ENCODE results near the gene TARS2. TPM values are rescaled to one million over a fixed set of nuclear protein-coding genes. Genes with fewer than 3 reads are reported as not detected.

TARS2 gene, protein sequence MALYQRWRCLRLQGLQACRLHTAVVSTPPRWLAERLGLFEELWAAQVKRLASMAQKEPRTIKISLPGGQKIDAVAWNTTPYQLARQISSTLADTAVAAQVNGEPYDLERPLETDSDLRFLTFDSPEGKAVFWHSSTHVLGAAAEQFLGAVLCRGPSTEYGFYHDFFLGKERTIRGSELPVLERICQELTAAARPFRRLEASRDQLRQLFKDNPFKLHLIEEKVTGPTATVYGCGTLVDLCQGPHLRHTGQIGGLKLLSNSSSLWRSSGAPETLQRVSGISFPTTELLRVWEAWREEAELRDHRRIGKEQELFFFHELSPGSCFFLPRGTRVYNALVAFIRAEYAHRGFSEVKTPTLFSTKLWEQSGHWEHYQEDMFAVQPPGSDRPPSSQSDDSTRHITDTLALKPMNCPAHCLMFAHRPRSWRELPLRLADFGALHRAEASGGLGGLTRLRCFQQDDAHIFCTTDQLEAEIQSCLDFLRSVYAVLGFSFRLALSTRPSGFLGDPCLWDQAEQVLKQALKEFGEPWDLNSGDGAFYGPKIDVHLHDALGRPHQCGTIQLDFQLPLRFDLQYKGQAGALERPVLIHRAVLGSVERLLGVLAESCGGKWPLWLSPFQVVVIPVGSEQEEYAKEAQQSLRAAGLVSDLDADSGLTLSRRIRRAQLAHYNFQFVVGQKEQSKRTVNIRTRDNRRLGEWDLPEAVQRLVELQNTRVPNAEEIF
- total RNA-seq (2014; rRNA removed; shearing (Covaris generic)), result 29.4 and 42.0 TPM in 2 replicates
- 55.3 and 62.5 TPM in 2 replicates for total RNA-seq (2022)
- percentile 68 among the genes with signal in this experiment for Bru-seq, nascent RNA
- BruChase-seq, experiment 1, labeled RNA remaining after a 6-hour chase, result percentile 71 among the genes with signal in this experiment
- percentile 70 among the genes with signal in this experiment for BruChase-seq, experiment 2, labeled RNA remaining after a 2-hour chase
- long read RNA-seq, transcript TARS2-204 (18 exons, 2,729 nt), result major isoform, 90 of 157 reads
- long read RNA-seq, transcript TARS2-214 (16 exons, 2,162 nt), result minor isoform, 20 of 157 reads
- long read RNA-seq, partial matches to known transcripts, result 11 of 157 reads
- long read RNA-seq, other reads (novel, unspliced or antisense), result 35 of 157 reads

DNA sequence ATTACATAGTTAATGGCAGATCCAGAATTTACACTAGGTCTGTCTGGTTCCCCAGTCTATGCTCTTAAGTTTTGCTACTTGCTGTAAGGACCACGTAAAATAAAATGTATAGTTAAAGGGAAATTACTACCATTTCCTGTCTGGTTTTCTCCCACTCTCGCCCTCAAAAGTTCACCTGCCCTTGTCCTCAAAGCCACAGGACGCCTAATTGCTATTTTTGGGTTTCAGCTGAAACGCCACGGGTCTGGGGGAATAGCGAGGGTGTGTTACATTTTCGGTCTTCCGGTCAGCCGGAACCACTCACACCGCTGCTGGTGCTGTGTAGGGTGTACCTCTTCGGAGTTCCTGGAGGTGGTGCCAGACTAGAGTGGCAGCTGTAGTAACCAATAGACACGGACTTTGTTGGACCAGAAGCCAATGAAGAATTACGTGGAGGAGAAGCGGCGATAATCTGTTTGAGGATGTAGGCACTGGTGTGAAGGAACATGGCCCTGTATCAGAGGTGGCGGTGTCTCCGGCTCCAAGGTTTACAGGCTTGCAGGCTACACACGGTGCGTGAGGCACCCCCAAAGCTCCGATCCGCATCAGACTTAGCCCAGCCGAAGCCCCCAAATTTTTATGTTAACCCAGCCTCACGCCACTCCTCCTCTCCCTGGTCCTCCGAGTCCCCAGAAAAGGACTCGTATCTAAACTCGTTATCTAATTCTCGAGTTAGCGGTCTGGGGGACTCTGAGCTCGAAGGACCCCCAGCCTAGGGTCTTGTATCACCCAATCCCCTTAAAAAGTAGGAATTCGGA is at the start of gene TARS2:
Gene TARS2, plus strand, starts transcription at position 454 of the 797 bp plus-strand sequence. Its CDS starts 32 bp downstream, at position 486.
- Histone ChIP-seq H2AFZ (ENCODE audit: low read length) (peak within 1 kb of the TSS; percentile 81), H3K9me2 (ENCODE audit: insufficient read depth, low read length) (no peaks in the 10 kb centered on the region), H3K9me3 (ENCODE audit: low read length) (no peaks in the 10 kb centered on the region), H4K20me1 (ENCODE audit: insufficient read depth, low read length) (no peaks in the 10 kb centered on the region), H3K36me3 (ENCODE audit: insufficient read depth, low read length) (peaks cover 29% of the 10 kb centered on the region), H3K79me2 (ENCODE audit: insufficient read depth, low read depth, low read length) (peaks cover 18% of the 10 kb centered on the region; the same call in 1 of the 2 replicates), H3K27ac (ENCODE audit: low read depth, low read length, poor library complexity, severe bottlenecking) (peak within 1 kb of the TSS; percentile 50), H3K4me3 (ENCODE audit: low read depth, low read length, poor library complexity, severe bottlenecking) (peak within 1 kb of the TSS; percentile 89), H3K4me2 (ENCODE audit: low read length) (peak within 1 kb of the TSS; percentile 97), H3K4me1 (ENCODE audit: insufficient read depth, low read length, poor library complexity, severe bottlenecking) (peaks cover 18% of the 10 kb centered on the region)
- BruUV-seq (replicated peaks), result no TSS peak
- ChIA-PET CTCF (ENCODE audit: unreplicated experiment) (no interaction called here), POLR2A (interaction anchor here (0.5 to 1.8 kb wide), 4 partner anchors 29 to 125 kb away, joined by 3 to 8 read pairs (median 4); partner anchors contain the start of gene FALEC)
- intact Hi-C loops (cut with micrococcal nuclease; ENCODE audit: unreplicated experiment), result loop anchor here (10.0 kb wide), 1 partner anchor 138 kb away; the partner anchor contains the start of gene ENSA
- TF ChIP-seq, protein P1, sequence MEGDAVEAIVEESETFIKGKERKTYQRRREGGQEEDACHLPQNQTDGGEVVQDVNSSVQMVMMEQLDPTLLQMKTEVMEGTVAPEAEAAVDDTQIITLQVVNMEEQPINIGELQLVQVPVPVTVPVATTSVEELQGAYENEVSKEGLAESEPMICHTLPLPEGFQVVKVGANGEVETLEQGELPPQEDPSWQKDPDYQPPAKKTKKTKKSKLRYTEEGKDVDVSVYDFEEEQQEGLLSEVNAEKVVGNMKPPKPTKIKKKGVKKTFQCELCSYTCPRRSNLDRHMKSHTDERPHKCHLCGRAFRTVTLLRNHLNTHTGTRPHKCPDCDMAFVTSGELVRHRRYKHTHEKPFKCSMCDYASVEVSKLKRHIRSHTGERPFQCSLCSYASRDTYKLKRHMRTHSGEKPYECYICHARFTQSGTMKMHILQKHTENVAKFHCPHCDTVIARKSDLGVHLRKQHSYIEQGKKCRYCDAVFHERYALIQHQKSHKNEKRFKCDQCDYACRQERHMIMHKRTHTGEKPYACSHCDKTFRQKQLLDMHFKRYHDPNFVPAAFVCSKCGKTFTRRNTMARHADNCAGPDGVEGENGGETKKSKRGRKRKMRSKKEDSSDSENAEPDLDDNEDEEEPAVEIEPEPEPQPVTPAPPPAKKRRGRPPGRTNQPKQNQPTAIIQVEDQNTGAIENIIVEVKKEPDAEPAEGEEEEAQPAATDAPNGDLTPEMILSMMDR (conservative IDR thresholded peaks at IDR 0.05; ENCODE audit: low read length), result no peak
- TF ChIP-seq EZH2phosphoT487 (IDR thresholded peaks at IDR 0.05; ENCODE audit: borderline replicate concordance, low read depth, low read length), result no peak
- DNase-seq (ENCODE audit: low spot score), result peak; percentile 99

DNA sequence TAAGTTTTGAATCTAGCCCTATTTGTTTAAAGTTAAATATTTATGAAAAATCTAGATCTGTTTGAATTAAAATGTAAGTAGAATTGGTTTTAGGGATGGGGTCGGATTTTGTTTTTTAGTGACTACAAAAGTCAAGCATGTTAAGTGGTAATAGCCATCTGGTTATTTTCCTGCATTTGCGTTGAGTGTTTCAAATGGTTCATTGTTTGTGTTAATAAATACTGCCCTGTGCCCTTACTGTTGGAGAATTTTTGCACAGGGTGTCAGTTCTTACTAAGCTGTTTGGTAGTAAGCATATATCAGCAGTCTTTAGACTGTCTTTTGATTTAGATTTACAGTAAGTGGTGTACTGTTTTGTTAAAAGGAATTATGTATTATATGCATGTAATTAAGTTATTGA is 46.1 kb upstream of the TARS2 start:
- POLR2A ChIA-PET, result interaction anchor here (0.7 to 1.1 kb wide), 3 partner anchors 12 to 581 kb away, joined by 3 to 4 read pairs (median 3); no protein-coding TSS in a partner anchor

More for the DNA sequence above, 46.1 kb upstream of the TARS2 start:
- Histone ChIP-seq H3K9me3 (ENCODE audit: low read length) (no peaks in the 10 kb centered on the region), H3K4me3 (ENCODE audit: low read depth, low read length, poor library complexity, severe bottlenecking) (no peak overlapping the region), H3K4me1 (ENCODE audit: insufficient read depth, low read length, poor library complexity, severe bottlenecking) (no peaks in the 10 kb centered on the region), H3K36me3 (ENCODE audit: insufficient read depth, low read length) (peaks cover 72% of the 10 kb centered on the region), H2AFZ (ENCODE audit: low read length) (no peak overlapping the region), H3K4me2 (ENCODE audit: low read length) (no peak overlapping the region), H3K27ac (ENCODE audit: low read depth, low read length, poor library complexity, severe bottlenecking) (no peak overlapping the region), H4K20me1 (ENCODE audit: insufficient read depth, low read length) (no peaks in the 10 kb centered on the region), H3K9me2 (ENCODE audit: insufficient read depth, low read length) (no peaks in the 10 kb centered on the region), H3K79me2 (ENCODE audit: insufficient read depth, low read depth, low read length) (no peaks in the 10 kb centered on the region; the same call in 1 of the 2 replicates)
- CTCF ChIA-PET (ENCODE audit: unreplicated experiment), result no interaction called here
- intact Hi-C loops (cut with micrococcal nuclease; ENCODE audit: unreplicated experiment), result no loop called here
- TF ChIP-seq, protein P1 (conservative IDR thresholded peaks at IDR 0.05; ENCODE audit: low read length), result no peak
- no peak for TF ChIP-seq EZH2phosphoT487 (IDR thresholded peaks at IDR 0.05; ENCODE audit: borderline replicate concordance, low read depth, low read length)
- DNase-seq (ENCODE audit: low spot score), result no peak
- BruUV-seq (replicated peaks), result no TSS peak
